Testis (tissue), 2 donors: Measurements from ENCODE around the gene ZNF423.

ENCODE experiments used
- POLR2A ChIP-seq: fragments of 450-650 bp; IDR thresholded peaks from one replicate; pipeline ENCODE4 v1.6.1; 2017; ENCODE audit warnings: antibody characterized with exemption, mild to moderate bottlenecking, moderate library complexity
- TF ChIP-seq, protein P1 (sequence below), 3 experiments: fragments of 450-650 bp in 2 of 3; fragments of 200-600 bp in 1 of 3; sonication (generic) in 1 of 3; IDR thresholded peaks; one replicate each; pipeline ENCODE4 v1.5.1; 2016 to 2019; ENCODE audit warnings: antibody characterized with exemption in 3 of 3, mild to moderate bottlenecking in 2 of 3, moderate library complexity in 1 of 3

DNA sequence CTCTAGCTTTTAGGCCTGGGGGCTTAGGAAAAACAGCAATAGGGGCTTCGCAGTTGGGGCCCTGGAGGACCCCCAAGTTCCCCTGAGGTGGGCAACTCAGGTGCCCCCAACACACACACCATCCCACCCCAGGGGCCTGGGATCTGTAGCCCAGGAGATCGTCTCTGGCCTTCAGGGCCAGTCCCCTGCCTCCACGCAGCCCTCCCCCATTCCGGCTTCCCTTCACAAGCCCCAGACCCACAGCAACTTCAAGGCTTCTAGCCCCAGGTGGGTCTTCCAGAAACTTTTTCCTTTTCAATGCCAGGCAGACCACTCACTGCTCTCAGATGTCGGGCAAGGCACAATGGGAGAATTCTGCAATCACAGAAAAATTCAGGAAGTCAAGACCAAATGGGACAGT, 402.9 kb downstream of the ZNF423 start:
- TF ChIP-seq, protein P1, sequence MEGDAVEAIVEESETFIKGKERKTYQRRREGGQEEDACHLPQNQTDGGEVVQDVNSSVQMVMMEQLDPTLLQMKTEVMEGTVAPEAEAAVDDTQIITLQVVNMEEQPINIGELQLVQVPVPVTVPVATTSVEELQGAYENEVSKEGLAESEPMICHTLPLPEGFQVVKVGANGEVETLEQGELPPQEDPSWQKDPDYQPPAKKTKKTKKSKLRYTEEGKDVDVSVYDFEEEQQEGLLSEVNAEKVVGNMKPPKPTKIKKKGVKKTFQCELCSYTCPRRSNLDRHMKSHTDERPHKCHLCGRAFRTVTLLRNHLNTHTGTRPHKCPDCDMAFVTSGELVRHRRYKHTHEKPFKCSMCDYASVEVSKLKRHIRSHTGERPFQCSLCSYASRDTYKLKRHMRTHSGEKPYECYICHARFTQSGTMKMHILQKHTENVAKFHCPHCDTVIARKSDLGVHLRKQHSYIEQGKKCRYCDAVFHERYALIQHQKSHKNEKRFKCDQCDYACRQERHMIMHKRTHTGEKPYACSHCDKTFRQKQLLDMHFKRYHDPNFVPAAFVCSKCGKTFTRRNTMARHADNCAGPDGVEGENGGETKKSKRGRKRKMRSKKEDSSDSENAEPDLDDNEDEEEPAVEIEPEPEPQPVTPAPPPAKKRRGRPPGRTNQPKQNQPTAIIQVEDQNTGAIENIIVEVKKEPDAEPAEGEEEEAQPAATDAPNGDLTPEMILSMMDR (IDR thresholded peaks at IDR 0.05), result no peak
- no peak for TF ChIP-seq POLR2A
